WI38 (cell line): ENCODE measurements around the gene LSM7.

ENCODE experiments used
- H3K4me3 ChIP-seq: 2 replicates; pipeline ENCODE4 v1.5.1; 2011; ENCODE audit warnings: low read depth, mild to moderate bottlenecking, control low read depth, low read length
- TF ChIP-seq, protein P1 (sequence below): IDR thresholded peaks from 2 replicates; pipeline ENCODE4 v1.5.1; 2012; ENCODE audit warnings: low read depth, mild to moderate bottlenecking, control low read depth, low read length

Gene LSM7

GRCh38 chr19:2330632-2331284 lies 2.4 kb upstream of the LSM7 start:
- no peak overlapping the region for H3K4me3 ChIP-seq
- TF ChIP-seq, protein P1, sequence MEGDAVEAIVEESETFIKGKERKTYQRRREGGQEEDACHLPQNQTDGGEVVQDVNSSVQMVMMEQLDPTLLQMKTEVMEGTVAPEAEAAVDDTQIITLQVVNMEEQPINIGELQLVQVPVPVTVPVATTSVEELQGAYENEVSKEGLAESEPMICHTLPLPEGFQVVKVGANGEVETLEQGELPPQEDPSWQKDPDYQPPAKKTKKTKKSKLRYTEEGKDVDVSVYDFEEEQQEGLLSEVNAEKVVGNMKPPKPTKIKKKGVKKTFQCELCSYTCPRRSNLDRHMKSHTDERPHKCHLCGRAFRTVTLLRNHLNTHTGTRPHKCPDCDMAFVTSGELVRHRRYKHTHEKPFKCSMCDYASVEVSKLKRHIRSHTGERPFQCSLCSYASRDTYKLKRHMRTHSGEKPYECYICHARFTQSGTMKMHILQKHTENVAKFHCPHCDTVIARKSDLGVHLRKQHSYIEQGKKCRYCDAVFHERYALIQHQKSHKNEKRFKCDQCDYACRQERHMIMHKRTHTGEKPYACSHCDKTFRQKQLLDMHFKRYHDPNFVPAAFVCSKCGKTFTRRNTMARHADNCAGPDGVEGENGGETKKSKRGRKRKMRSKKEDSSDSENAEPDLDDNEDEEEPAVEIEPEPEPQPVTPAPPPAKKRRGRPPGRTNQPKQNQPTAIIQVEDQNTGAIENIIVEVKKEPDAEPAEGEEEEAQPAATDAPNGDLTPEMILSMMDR = no peak

GRCh38 chr19:2330255-2330631 lies 1.9 kb upstream of the LSM7 start:
- TF ChIP-seq, protein P1 = no peak
- no peak overlapping the region for H3K4me3 ChIP-seq

GRCh38 chr19:2329501-2329916 lies 1.1 kb upstream of the LSM7 start:
- TF ChIP-seq, protein P1 = no peak
- H3K4me3 ChIP-seq = peak overlapping the region; percentile 96

DNA sequence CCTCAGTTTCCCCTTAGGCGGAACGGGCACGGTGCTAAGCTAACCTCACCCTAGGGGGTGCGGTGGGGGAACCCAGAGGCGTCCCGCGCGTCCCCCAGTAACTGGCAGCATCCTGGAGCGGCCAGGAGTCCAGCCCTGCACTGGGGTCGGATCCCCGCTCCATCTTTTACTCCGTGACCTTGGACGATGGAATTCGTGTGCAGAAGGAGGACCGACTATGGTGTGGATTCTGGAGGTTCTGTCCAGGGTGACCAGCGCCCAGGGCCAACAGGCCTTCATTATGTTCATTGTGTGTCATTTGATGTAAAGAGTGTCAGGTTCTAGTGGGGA lies 728 bp upstream of the LSM7 start:
- peak overlapping the region; percentile 96 for H3K4me3 ChIP-seq
- TF ChIP-seq, protein P1 = no peak

- TF ChIP-seq, protein P1 = no peak
- H3K4me3 ChIP-seq = peak overlapping the region; percentile 96
Measured at GRCh38 chr19:2327773-2328400, 499 bp downstream of the LSM7 start.

- TF ChIP-seq, protein P1 = no peak
- peak overlapping the region; percentile 96 for H3K4me3 ChIP-seq
Measured at GRCh38 chr19:2326699-2327360, 1.6 kb downstream of the LSM7 start.
